Activated CD4-positive, alpha-beta T cell treated with anti-CD3 and anti-CD28 coated beads, Interleukin-10, Interleukin-2, amounts not matched to agents 100 ng/mL and 50 ng/mL, durations not matched to agents 16 hours and 8 hours (primary cell): ENCODE results near the gene KCNE1.
A peak's percentile ranks its signal among the peaks of the same experiment; 100 is the strongest.
"Not testable (repeated sequence)": the region's sequence is repeated elsewhere in the genome, so short reads cannot be mapped to it uniquely, and the experiment has no call there.

Experiments
- DNase-seq: peaks from one replicate; pipeline ENCODE4 v3.0.0-alpha.2; 2020

Gene KCNE1

GRCh38 chr21:34510148-34511142, 1.6 kb downstream of the KCNE1 start:
- DNase-seq = peak; percentile 64

DNA sequence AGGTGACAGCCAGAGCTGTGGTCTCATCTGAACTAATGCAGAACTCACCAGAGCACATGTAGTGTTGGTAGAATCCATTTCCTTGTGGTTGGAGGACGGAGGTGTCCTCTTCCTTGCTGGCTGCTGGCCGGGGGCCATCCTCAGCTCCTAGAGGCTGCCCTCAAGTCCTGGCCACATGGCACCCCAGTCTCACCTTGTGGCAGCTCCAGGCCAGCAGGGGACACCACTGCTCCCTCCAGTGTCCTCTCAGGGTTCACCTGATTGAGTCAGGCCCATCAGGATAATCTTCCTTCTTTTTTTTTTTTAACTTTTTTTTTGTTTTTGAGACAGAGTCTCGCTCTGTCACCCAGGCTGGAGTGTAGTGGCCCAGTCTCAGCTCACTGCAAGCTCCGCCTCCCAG, 2.9 kb downstream of the KCNE1 start:
- no peak for DNase-seq

DNA sequence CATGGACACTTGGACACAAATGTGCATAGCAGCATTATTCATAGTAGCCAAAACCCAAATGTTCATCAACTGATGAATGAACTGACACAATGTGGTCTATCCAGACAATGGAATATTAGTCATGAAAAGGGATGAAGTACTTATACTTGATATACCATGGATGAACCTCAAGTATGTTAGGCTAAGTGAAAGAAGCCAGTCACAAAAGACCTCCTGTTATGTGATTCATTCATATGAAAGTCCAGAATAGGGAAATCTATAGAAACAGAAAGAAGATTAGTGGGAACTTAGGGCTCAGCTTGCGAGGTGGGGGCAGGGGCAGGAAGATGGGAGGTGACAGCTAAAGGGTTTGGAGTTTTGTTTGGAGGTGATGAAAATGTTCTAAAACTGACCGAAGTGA, 7.4 kb downstream of the KCNE1 start:
- no peak for DNase-seq

- DNase-seq = no peak
These were observed 9.4 kb downstream of the KCNE1 start for GRCh38 chr21:34502480-34503106.

GRCh38 chr21:34501716-34502115, 10.3 kb downstream of the KCNE1 start:
- DNase-seq = no peak

DNA sequence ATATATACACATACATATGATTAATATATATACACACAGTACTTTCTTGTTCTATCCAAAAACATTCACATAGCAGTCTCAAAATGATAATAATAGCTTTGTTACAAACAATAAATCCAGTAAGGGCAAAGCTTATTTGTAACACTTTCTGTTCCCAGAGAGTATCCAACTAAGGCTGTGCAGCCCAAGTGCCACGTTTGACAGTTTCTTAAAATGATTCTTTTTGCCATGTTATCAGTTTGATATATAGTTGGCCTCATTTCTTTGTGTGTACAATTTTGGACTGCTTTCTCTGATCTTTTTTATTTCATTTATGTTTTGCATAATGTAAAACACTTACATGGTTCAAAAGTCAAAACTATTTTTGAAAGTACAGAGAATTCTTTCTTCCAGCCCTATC, 11.8 kb downstream of the KCNE1 start:
- DNase-seq = no peak

GRCh38 chr21:34499116-34499515, 12.9 kb downstream of the KCNE1 start:
- DNase-seq = no peak

DNA sequence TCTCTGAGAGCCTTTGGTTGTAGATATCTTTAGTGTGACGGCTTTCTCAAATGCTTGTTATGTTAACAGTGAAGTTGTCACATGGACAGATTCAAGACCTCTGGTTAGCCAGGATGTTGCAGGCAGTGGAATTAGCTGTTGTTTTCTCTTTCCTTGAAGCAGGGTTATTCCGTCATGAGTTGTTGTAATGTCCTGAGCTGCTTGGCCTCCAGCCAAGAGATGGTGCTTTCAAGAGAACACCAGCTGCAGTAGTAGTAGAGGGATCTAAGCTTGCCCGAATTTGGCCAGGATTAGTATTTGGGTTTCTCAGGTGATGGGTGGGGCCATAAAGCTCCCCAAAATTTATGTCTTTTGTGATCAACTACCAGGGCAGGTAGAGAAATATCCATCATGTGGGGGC, 13.4 kb downstream of the KCNE1 start:
- no peak for DNase-seq

GRCh38 chr21:34483854-34484253, 28.2 kb downstream of the KCNE1 start:
- DNase-seq = not testable (repeated sequence)

- not testable (repeated sequence) for DNase-seq
These were observed 28.6 kb downstream of the KCNE1 start for GRCh38 chr21:34483435-34483834.

- not testable (repeated sequence) for DNase-seq
These were observed 44.7 kb downstream of the KCNE1 start for GRCh38 chr21:34467333-34467732.

GRCh38 chr21:34459426-34459825, 52.6 kb downstream of the KCNE1 start:
- DNase-seq = not testable (repeated sequence)

GRCh38 chr21:34458266-34458665, 53.7 kb downstream of the KCNE1 start:
- not testable (repeated sequence) for DNase-seq

DNA sequence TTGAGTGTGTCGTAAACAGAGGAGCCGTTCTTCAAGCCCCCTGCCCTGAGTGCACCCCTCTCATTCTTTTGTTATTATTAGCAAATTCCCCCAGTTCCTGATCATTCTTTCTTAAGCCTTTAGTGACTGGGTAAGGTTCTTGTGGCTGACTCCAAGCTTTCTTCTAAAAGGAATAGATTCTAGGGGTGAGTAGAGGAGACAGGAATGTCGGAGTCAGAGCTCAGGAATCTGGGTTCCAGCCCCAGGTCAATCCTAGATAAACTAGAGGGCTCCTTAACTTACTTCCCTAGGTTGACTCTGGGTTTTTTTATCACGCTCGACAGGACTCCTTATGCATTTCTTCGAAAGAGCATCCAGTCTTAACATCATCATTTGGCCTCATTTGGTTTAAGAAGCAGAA, 55.8 kb downstream of the KCNE1 start:
- not testable (repeated sequence) for DNase-seq

- DNase-seq = not testable (repeated sequence)
These were observed 56.4 kb downstream of the KCNE1 start for GRCh38 chr21:34455628-34456027.

- not testable (repeated sequence) for DNase-seq
These were observed 65.0 kb downstream of the KCNE1 start for GRCh38 chr21:34447018-34447417.

- DNase-seq = not testable (repeated sequence)
These were observed 68.5 kb downstream of the KCNE1 start for GRCh38 chr21:34443486-34443885.

DNA sequence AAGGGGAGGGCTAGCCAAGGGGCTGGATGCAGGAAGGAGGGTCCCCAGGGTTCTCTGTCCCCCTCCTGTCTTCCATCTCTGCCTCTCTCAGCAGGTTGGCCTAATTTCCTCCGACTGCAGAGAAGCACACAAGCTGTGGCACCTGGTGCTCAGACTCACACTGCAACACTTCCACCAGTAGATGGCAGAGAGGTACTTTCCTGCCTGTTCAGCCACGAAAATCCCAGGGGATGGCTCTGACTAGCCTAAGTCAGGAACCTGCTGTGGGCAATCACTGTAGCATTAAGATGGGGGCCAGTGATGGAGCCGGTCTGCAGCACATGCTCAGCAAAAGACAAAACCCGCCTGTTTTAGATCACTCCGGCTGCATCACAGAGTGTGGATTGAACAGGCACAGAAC, 82.3 kb downstream of the KCNE1 start:
- DNase-seq = not testable (repeated sequence)

GRCh38 chr21:34428441-34428840, 83.6 kb downstream of the KCNE1 start:
- DNase-seq = not testable (repeated sequence)

DNA sequence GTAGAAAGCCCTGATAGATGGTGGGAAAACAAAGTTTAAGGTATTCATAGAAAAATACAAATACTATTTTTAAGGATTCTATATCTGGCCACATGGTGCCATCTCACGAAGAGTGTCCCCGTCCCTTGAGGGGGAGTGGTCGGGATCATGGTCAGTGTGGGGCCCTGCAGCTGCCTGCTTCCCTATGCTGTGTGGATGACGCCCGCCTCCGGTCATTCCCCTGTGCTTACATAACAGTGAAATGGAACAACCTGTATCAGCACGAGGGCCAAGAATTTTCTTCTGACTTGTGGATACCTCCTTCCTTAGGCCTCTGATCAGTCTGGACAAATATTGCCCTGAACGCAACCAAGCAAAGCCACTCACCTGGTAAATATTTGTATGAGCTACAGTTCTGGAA, 84.7 kb downstream of the KCNE1 start:
- not testable (repeated sequence) for DNase-seq

GRCh38 chr21:34423805-34424204, 88.2 kb downstream of the KCNE1 start, which contains the start of gene SMIM34:
SMIM34 (minus strand) TSS chr21:34423951; CDS start chr21:34423839, 112 bp downstream.
- DNase-seq = not testable (repeated sequence)

DNA sequence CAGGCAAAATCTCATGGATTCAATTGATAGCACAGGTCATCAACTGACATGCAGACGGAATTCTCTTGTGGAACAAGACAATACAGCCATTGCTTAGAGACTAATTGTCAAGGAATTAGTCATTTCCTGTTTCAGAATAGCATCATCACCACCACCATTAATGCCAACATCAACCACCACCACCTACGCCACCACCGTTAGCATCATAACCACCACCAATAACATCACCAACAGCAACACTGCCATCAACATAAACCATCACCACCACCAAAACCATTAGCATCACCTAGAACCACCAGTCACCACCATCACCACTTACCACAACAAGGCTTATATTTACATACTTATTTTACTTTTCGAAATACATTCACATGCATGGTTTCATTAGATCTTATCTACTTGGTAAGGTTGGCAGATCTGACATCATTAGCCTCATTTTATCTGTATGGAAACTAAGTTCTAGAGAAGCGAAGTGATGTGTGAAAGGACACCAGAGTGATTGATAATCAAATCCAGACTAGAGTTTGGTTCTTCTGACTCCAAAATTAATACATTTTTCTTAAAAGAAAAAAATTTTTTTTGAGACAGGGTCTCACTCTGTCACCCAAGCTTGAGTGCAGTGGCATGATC, 94.4 kb downstream of the KCNE1 start:
- DNase-seq = not testable (repeated sequence)

DNA sequence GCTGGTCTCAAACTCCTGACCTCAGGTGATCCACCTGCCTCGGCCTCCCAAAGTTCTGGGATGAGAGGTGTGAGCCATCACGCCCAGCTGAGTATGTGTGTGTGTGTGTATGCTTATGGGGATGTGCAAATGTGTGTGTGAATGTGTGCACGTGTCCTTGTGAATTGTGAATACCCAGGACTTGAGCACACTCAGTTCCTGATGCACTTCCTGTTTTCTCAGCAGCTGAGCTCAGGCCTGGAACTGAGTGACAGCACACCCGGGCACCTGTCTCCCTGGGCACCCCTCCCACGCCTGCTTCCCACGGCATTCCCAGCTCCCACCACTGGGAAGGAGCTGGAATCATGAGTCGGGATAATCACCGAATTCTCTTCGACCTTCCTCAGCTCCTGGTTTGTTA, 104.7 kb downstream of the KCNE1 start:
- DNase-seq = not testable (repeated sequence)
